ENCODE measurements around the gene B3GNT4.
"Not testable (repeated sequence)": the region's sequence is repeated elsewhere in the genome, so short reads cannot be mapped to it uniquely, and the experiment has no call there.

The B3GNT4 gene

DNA sequence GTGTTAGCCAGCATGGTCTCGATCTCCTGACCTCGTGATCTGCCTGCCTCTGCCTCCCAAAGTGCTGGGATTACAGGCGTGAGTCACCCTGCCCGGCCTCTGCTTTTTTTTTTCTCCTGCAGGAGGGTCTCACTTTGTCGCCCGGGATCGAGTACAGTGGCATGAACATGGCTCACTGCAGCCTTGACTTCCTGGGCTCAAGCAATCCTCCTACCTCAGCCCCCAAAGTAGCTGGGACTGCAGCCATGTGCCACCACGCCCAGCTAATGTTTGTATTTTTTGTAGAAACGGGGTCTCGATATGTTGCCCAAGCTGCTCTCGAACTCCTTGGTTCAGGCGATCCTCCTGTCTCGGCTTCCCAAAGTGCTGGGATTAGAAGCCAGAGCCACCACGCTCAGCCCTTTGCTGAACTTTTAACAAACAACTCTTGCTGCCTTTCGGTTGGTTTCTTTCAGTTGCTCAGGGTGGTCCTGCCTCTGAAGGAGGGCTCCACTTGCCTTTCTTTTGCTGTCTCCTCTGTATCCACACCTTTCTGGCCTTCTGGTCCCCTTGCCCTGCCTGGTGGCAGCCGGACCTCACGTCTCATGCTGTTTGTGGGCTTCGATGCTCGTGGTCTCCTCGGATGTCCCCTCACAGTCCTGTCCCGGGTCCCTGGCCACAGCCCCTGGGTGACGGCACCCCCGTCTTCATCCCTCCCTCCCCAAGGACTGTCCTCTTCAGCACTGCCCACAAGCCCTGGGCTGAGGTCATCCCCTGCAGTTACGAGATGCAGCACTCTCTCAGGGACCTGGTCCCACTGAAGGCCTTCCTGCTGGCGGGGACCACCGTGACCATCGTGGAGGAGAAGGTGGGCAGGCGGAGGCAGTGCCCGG is 3.8 kb upstream of the B3GNT4 start:
- no peak for DNase-seq (ENCODE audit: extremely low read depth, low read depth)
- TF ChIP-seq, protein P1, sequence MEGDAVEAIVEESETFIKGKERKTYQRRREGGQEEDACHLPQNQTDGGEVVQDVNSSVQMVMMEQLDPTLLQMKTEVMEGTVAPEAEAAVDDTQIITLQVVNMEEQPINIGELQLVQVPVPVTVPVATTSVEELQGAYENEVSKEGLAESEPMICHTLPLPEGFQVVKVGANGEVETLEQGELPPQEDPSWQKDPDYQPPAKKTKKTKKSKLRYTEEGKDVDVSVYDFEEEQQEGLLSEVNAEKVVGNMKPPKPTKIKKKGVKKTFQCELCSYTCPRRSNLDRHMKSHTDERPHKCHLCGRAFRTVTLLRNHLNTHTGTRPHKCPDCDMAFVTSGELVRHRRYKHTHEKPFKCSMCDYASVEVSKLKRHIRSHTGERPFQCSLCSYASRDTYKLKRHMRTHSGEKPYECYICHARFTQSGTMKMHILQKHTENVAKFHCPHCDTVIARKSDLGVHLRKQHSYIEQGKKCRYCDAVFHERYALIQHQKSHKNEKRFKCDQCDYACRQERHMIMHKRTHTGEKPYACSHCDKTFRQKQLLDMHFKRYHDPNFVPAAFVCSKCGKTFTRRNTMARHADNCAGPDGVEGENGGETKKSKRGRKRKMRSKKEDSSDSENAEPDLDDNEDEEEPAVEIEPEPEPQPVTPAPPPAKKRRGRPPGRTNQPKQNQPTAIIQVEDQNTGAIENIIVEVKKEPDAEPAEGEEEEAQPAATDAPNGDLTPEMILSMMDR (IDR thresholded peaks at IDR 0.05; ENCODE audit: low read depth, low read length) = no peak

DNA sequence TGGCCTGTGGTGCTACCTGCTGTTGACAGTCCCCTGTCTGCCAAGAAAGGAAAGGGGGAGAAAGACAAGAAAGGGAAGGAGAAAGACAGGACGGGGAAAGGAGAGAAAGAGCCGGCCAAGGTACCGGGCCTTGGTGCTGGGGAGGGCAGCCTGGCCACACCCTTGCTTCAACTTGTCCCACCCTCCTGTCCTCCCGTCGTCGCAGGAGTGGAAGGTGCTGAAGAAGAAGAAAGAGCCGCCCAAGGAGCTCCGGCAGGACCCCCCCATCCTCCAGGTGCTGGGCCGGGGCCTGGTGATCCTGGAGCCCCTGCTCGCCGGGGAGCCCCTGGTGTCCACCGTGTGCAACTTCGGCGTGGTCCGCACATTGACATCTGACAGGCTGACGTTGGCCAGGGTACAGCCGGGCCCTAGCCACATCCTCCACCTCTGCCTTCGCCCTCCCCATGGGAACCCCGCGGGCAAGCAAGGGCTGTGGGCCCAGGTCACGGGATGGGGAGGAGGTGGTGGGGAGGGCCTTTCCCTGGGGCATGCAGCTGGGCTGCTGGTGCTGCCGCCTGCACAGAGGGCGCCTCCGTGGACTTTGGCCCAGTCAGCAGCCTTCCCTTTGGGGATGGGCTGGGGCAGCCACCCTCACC is 2.9 kb upstream of the B3GNT4 start:
- TF ChIP-seq, protein P1 (IDR thresholded peaks at IDR 0.05; ENCODE audit: low read depth, low read length) = no peak
- no peak for DNase-seq (ENCODE audit: extremely low read depth, low read depth)

DNA sequence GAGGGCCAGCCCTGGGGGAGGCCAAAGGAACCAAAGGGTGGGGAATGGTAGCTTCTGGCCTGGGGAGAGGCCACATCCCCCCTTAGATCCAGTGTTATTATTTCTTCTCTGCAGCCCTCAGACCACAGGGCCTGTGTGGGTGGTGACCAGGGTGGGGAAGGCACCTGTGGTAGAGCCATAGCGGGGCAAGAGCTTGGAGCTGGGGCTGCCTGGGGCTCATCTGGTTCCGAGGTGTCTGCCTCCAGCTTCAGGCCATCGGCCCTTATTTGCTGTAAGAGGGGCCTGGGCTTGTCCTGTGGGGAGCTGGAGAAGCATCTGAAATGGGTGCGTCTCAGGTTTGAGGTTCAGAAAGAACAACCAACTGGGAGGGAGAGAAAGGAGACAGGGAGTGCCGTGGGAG is 2.1 kb upstream of the B3GNT4 start:
- TF ChIP-seq, protein P1 (IDR thresholded peaks at IDR 0.05; ENCODE audit: low read depth, low read length) = no peak
- DNase-seq (ENCODE audit: extremely low read depth, low read depth) = no peak

DNA sequence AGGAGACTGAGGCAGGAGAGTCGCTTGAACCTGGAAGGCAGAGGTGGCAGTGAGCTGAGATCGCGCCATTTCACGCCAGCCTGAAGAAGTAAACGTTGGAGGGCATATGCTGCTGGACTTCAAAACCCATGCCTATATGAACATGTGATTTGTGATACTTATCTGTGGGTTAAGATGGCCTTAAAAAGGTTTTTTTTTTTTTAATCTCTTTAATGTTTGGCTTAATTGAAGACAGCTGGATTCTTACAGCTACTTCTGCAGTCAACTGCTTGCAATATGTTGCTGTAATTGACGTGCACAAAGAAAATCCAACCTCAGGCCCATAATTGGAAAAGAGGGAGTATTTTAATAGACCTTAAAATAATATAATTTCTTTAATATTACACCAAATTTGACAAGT is 1.5 kb upstream of the B3GNT4 start:
- TF ChIP-seq, protein P1 (IDR thresholded peaks at IDR 0.05; ENCODE audit: low read depth, low read length) = no peak
- no peak for DNase-seq (ENCODE audit: extremely low read depth, low read depth)

DNA sequence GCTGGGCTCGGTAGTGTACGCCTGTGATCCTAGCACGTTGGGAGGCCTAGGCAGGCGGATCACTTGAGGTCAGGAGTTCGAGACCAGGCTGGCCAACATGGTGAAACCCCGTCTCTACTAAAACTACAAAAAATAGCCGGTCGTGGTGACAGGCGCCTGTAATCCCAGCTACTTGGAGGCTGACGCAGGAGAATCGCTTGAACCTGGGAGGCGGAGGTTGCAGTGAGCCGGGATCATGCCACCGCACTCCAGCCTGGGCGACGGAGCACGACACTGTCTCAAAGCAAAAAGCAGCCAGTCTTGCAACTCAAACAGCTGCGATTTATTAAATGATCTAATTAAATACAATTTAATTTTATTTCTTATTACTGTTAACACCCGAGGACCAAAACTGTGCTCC is 698 bp upstream of the B3GNT4 start:
- DNase-seq (ENCODE audit: extremely low read depth, low read depth) = not testable (repeated sequence)

DNA sequence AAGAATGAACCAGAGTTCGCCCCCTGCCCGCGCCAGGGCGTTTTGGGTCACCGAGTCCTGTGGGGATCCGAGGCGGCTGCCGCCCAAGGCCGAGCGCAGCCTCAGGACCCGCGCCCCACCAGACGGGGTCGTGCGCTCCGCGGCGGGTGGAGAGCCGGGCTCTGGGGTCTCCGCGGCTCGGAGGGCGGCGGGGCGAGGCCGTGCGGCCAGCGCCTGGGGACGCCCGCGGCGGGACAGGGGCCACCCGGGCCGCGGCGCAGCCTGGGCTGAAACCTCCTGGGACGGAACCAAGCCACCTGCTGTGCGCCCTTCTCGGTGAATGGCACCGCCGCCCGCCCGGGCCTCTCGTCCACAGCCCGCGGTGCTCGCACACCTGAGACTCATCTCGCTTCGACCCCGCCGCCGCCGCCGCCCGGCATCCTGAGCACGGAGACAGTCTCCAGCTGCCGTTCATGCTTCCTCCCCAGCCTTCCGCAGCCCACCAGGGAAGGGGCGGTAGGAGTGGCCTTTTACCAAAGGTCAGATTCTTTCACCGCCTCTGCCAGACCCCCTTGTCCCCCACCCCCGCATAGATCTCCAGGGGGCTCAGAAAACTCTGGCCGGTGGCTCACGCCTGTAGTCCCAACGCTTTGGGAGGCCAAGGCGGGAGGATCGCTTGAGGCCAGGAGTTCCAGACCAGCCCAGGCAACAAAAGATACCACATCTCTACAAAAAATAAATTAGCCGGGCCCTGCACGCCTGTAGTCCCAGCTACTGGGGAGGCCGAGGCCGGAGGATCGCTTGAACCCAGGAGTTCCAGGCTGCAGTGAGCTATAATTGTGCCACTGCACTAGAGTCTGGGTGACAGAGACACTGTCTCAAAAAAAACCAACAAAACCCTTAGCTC is 901 bp downstream of the B3GNT4 start:
- DNase-seq (ENCODE audit: extremely low read depth, low read depth) = no peak
- TF ChIP-seq, protein P1 (IDR thresholded peaks at IDR 0.05; ENCODE audit: low read depth, low read length) = no peak

DNA sequence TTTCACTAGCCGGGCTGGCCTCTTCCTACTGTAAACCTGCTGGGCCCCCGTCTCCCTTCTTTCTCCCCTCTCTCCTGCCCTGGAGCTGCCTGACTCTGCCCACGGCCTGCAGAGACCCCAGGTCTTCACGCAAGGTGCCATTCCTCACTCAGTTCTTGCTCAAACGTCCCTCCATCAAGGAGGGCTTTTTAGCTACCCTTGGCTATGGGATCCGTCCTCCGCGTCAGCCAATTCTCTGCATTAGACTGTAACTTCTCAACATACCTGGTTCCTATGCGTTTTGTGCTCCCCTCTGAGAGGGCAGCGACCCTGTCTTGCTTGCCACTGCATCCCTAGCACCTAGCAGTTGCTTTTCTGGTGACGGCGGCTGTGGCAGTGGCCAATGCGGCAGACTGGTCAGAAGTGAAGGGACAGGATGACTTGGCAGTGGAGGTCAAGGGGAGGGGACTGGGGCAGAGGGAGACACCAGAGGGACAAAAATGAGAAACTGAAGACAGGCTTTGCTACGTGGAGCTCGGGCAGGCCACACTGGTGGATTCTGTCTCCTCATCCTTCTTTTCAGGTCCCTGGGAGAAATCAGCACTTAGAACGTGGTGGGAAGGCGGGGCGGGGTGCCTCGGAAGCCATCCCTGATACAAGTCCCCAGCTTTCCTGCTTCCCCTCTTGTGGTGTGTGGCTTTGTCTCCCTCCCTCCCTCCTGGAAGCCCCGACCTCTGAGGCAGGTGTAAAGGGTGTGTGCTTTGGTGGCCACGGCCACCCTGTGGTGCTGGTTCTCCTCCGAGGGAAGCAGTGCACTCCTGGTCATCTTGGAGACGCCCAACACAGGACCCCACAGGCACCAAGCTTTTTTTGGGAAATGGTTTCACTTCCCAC is 1.8 kb downstream of the B3GNT4 start:
- TF ChIP-seq, protein P1 (IDR thresholded peaks at IDR 0.05; ENCODE audit: low read depth, low read length) = no peak

More for the DNA sequence above, 1.8 kb downstream of the B3GNT4 start:
- no peak for DNase-seq (ENCODE audit: extremely low read depth, low read depth)

All from AG09319 (cell line).